Measurements from ENCODE around the gene COPS6.

COPS6 gene

DNA sequence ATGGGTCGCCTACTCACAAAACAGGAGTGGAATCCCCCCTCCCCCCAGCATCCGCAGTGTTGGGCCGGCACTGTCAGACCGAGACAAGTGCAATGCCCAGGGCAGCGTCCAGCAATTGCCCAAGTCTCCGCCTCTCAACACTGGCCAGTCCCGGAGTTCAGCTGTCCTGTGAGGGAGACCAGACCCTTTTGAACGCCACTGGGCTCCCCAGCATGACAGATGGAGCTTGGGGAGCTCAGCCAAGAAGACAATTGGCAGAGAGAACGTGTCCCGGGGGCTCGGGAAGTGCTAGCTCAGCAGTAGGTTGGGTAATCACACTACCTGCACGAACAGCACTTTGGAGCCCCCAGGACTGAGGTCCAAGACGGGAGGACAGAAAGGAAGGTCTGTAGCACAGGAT is 4.7 kb downstream of the COPS6 start:
- no peak overlapping the region for H3K4me3 ChIP-seq (ENCODE audit: low read length)
- TF ChIP-seq, protein P1, sequence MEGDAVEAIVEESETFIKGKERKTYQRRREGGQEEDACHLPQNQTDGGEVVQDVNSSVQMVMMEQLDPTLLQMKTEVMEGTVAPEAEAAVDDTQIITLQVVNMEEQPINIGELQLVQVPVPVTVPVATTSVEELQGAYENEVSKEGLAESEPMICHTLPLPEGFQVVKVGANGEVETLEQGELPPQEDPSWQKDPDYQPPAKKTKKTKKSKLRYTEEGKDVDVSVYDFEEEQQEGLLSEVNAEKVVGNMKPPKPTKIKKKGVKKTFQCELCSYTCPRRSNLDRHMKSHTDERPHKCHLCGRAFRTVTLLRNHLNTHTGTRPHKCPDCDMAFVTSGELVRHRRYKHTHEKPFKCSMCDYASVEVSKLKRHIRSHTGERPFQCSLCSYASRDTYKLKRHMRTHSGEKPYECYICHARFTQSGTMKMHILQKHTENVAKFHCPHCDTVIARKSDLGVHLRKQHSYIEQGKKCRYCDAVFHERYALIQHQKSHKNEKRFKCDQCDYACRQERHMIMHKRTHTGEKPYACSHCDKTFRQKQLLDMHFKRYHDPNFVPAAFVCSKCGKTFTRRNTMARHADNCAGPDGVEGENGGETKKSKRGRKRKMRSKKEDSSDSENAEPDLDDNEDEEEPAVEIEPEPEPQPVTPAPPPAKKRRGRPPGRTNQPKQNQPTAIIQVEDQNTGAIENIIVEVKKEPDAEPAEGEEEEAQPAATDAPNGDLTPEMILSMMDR (conservative IDR thresholded peaks at IDR 0.05; ENCODE audit: low read depth, low read length): no peak
- DNase-seq (ENCODE audit: low read depth): no peak

DNA sequence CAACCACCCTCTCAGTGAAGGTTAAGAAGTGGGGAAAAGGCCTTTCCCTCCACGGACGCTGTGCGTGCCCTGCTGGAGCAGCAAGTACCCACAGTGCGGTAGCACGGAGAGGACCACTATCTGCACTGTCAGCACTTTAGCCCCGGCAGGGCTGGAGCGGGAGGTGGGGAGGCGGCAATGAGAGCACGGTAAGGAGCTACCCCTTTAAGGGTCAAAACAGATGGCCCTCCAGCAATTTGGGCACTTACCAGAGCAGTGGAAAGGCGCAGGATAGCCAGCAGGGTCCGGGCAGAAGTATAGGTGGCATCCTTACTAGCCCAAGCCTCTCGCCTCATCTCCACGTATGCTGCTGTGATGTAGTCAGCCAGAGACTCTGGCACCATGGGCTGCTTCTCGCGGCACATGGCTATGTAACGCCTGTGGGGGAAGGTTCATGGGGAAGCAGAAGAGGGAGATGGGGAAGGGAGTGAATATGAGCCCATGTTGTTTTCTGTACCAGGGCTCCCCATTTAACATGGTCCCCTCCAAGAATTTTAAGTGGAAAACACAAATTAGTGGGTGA is 5.2 kb downstream of the COPS6 start:
- no peak for DNase-seq (ENCODE audit: low read depth)
- no peak overlapping the region for H3K4me3 ChIP-seq (ENCODE audit: low read length)
- TF ChIP-seq, protein P1 (conservative IDR thresholded peaks at IDR 0.05; ENCODE audit: low read depth, low read length): no peak

DNA sequence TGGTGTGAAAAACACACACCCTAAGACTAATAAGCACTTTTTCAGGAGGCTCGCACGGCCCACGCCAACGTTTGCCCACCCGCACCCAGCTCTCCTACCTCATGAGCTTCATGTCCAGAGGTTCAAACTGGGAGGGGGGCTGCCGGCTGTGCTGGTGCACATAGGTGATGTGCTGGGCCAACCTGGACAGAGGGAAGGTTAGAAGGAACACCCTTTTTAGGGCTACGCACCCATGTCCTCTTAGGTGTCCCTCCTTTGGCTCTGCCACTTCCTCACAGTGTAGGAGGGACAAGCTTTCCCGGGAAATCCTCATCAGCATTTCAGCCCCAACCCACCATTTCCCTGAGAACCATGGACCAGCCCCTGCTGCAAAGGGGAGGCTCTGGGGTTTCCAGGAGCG is 6.5 kb downstream of the COPS6 start:
- TF ChIP-seq, protein P1 (conservative IDR thresholded peaks at IDR 0.05; ENCODE audit: low read depth, low read length): no peak
- DNase-seq (ENCODE audit: low read depth): no peak
- no peak overlapping the region for H3K4me3 ChIP-seq (ENCODE audit: low read length)

DNA sequence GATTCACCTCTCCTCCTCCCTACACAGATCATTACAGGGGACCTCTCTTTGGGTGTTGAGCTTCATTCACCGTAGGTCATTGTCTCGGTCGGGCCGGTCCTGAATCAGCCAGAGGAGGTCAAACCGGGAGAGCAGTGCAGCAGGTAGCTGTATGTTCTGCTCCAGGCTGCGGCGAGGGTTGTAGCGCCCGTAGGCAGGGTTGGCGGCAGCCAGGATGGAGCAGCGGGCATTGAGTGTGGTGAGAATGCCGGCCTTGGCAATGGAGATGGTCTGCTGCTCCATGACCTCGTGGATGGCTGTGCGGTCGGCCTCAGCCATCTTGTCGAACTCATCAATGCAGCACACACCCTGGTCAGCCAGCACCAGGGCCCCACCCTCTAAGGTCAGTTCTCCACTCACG is 6.9 kb downstream of the COPS6 start:
- H3K4me3 ChIP-seq (ENCODE audit: low read length): no peak overlapping the region
- DNase-seq (ENCODE audit: low read depth): no peak
- TF ChIP-seq, protein P1 (conservative IDR thresholded peaks at IDR 0.05; ENCODE audit: low read depth, low read length): no peak

DNA sequence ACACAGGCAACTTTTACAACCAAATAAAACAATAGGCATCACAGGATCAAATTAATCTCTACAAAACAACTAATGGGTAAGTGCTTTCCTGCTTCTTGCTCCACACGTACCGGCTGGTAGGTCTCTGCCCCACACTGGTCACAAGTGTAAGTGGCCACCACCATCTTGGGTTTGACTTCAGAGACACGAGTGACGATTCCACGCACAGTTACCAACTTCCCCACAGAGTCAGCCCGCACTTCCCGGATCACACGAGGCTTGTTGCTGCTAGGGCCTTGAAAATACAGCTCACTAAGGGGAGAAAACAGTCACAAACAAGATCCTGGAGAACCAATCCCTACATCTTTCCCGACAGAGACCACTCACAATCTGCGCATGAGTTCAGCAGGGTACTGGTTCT is 10.1 kb downstream of the COPS6 start:
- peak overlapping the region; percentile 94 for H3K4me3 ChIP-seq (ENCODE audit: low read length)
- TF ChIP-seq, protein P1 (conservative IDR thresholded peaks at IDR 0.05; ENCODE audit: low read depth, low read length): no peak

DNA sequence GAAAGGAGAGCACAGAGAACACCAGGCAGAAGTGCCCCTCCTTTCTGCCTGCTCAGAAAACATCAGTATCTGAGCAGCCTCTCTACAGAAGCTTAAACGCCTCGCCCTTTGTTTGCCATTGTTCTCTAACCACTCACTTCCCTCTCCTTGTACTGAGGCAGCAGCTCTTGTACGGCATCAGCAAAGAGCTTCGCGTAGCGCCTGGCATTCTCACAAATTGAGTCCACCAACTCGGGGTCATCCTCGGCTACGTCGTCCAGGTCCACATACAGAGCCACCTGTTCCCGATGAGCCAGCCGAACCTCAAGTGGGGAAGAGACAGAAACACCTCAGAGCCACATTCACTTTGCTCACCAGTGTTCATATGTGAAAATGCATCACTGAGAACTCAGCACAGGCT is 10.7 kb downstream of the COPS6 start:
- TF ChIP-seq, protein P1 (conservative IDR thresholded peaks at IDR 0.05; ENCODE audit: low read depth, low read length): no peak
- peak overlapping the region; percentile 94 for H3K4me3 ChIP-seq (ENCODE audit: low read length)

More for the DNA sequence above, 10.1 kb downstream of the COPS6 start:
- no peak for DNase-seq (ENCODE audit: low read depth)

DNA sequence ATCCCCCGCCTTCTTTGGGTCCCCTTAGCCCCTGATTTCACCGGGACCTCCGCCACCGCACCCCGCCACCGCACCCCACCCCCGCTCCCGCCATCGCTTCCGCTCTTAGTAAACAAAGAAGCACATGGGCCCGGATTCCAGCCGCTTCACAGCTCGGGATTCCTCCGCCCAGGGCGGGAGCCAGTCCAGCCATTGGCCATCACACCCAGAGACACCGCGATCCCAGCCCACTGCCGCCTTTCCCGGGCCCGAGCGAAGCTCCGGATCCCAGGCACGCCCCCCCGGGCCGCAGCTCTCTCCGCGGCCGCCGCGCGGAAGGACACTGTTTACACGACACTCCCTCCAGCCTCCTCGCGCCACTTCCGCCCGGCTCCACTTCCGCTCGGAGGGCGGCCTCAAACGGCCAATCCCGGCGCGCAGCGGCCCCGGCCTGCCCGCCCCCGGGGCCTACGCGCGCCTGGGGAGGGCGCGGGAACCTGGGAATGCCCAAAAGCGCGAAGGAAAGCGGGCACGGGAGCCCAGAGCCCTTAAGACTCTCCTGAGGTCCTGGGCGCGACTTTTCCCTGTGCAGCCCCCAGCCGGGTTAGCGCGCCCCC is 11.7 kb downstream of the COPS6 start:
- TF ChIP-seq, protein P1 (conservative IDR thresholded peaks at IDR 0.05; ENCODE audit: low read depth, low read length): no peak
- peak; percentile 94 for DNase-seq (ENCODE audit: low read depth)
- peak overlapping the region; percentile 94 for H3K4me3 ChIP-seq (ENCODE audit: low read length)

More for the DNA sequence above, 10.7 kb downstream of the COPS6 start:
- DNase-seq (ENCODE audit: low read depth): no peak
